Activated CD4-positive, alpha-beta T cell treated with anti-CD3 and anti-CD28 coated beads for 4 hours (primary cell): Measurements from ENCODE around the gene NLRP6.
"Not testable (repeated sequence)": the region's sequence is repeated elsewhere in the genome, so short reads cannot be mapped to it uniquely, and the experiment has no call there.

ENCODE experiments used
- DNase-seq, 2 donors: peaks; one replicate each; pipeline ENCODE4 v3.0.0-alpha.2; 2020

NLRP6 gene

DNA sequence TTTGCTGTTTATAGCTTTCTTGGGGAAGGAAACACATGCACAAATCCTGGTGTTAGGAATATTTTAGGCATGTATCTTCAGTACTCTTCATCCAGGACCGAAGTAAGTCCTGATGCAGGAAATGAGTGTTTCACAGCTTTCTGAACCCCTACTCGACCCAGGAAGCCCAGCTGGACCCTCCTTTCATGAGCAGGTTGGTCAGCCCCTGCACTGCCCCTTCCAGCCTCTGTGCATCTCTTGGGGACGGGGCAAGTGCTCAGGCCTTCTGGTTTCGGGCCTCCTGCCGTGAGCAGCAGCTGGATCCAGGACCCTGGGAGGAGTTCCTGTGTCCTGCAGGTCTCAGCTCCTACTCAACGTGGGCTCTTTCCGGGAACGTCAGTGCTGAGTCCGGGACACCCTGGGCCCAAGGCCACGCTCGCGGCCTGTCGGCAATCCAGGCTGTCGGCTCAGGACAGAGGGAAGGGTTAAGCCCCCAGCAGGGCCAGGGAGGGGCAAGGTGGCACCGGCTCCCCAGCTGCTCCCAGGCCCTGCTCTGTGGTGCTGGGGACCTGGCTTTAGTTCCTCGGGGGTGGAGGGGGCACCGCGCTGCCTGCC is 31.9 kb downstream of the NLRP6 start:
- not testable (repeated sequence) for DNase-seq

DNA sequence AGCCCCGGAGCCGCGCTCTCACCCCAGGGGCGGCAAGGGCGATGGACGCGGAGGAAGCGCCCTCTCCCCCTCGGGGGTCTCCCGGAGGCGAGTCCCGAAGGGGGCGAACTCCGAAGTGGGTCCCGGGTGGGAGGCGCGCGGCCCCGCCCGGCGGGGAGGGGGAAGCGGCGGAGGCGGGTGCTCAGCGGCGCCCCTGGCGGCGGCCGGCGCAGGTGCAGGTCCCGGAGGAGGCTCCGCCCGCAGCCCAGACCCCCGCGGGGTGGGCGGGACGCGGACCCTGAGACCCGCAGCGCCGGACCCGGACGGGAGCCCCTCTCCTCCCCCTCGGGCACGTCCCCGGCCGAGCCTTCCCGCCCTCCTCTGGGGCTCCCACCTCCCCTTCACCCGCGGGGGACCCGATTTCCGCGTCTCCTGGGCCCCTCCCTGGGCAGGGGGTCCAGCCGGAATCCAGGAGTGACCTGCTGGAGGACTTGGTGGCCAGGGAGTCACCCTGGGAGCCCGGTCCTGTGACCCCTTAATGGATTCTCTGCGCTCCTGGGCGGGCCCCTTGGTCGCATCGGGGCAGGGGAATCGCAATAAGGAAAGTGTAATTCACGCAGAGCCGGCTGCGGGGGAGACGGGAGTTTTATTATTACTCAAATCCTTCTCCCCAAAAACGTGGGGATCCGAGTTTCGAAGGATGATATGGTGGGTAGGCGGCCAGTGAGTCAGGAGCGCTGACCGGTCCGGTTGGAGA is 33.0 kb downstream of the NLRP6 start:
- not testable (repeated sequence) for DNase-seq

DNA sequence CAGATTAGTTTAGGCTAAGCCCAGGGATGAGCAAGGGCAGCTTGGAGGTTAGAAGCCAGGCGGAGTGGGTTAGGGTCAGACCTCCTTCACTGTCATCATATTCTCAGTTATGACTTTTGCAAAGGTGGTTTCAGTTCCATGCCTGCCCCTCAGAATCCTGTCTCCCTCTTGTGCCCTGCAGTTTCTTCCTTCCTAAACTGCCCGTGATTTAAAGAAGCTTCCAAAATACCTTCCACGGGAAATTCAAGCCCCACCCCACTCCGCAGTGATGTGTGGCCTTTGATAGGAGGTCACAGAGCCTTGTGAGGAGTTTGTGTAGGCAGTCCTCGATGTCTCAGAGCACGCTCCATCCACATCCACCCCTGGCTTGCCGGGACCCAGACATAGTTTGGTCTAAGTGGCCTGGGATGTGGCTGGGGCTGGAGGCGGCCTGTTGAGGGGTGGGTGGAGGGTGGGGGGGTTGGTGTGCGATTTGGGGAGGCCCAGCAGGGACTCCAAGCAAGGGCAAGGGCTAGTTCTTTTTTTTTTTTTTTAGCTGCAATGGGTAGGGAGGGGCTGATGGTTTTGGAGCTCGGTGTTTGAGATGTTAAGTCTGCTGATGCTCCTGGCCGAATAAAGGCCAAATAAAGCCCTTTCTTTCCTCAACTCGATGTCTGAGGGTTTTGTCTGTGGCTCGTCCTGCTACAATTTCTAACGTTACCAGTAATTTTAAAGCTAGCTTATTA is 34.0 kb downstream of the NLRP6 start:
- DNase-seq, result peak in 1 of 2 donors; percentile 46

DNA sequence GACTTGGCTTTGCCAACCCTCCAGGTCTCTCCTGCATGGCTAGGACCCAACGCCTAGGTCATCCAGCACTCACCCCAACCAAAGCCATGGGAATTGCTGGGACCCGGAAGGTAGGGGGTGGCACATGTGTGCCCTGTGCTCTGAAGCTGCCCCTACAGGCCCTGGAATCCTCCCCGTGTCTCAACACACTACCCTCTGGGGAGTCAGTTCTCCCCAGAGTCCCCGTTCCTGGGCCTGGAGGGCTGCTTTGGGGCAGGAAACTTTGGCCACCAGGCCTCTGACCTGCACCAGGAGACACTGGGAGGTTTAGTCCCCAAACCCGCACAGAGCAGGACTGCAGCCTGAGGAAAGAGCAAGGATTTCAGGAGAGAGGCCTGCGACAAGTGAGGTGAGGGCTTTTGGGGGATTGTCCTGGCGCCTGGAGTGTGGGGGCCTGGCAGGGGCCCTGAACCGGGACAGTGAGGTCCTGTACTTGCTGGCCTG is 35.1 kb downstream of the NLRP6 start:
- no peak for DNase-seq

DNA sequence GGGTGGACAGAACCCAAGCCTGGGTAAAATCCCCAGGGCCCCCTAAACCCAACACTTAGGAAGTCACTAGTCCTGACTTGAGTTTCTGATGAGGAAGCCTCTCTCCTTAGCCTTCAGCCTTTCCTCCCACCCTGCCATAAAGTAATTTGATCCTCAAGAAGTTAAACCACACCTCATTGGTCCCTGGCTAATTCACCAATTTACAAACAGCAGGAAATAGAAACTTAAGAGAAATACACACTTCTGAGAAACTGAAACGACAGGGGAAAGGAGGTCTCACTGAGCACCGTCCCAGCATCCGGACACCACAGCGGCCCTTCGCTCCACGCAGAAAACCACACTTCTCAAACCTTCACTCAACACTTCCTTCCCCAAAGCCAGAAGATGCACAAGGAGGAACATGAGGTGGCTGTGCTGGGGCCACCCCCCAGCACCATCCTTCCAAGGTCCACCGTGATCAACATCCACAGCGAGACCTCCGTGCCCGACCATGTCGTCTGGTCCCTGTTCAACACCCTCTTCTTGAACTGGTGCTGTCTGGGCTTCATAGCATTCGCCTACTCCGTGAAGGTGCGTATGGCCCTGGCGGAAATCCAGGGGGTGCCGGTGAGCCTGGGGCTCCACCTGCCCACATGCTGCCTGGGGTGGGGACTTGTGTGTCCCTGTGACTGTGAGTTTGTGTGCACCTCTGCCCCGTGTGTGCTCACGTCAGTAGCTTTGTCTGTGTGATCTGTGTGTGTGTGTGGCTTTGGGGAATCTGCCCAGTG is 35.8 kb downstream of the NLRP6 start, which contains the start of gene IFITM1:
Gene IFITM1, plus strand, starts transcription at position 254 of the 767 bp plus-strand sequence. Its CDS starts 131 bp downstream, at position 385.
- DNase-seq, result peak; percentile 49 to 59

DNA sequence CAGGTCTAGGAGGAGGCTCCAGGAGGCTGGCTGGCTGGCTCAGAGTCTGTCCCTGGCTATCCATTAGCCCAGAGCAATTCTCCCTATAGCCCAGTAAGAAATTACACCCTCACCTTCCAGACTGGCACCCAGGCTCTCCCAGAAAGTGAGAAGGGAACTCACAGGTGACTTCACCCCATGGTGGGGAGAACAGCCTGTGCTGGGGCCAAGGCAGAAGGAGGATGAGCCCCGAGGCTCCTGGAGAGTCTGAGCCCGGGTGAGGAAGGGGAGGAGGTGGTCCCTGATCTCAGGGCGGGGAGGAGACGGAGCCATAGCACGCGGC is 36.3 kb downstream of the NLRP6 start:
- DNase-seq, result not testable (repeated sequence)

DNA sequence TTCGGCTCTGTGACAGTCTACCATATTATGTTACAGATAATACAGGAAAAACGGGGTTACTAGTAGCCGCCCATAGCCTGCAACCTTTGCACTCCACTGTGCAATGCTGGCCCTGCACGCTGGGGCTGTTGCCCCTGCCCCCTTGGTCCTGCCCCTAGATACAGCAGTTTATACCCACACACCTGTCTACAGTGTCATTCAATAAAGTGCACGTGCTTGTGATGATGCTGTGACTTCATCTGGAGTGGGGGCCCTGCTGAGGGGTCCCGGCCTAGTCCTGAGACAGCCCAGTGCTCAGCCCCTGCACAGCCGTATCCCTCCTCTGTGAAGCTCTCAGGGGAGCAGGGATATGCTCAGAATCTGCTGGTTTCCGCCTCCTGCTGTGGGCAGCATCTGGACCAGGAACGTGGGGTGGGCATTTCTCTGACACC is 36.9 kb downstream of the NLRP6 start:
- DNase-seq, result no peak

DNA sequence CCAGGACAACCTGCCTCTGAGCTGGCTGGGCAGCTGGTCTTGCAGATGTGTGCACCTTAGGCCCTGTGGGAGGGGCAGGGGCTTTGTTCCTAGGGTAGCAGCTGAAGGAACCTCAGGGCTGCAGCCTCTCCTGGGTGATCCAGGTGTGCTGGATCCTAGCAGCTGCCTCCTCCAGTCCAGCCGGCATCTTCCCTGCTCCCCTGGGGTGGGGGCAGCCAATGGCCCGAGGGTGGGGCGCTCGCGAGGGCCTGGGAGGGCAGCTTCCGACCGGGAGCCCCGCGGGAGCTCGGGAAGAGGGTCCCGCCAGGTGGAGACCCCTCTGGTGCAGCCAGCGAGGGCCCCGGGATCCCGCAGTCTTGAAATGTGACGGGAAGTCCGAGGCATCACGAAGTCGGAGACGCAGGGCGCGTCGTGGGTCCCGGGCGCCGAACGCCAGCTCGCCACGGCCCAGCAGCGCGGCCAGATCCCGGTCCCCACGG is 37.3 kb downstream of the NLRP6 start:
- no peak for DNase-seq

DNA sequence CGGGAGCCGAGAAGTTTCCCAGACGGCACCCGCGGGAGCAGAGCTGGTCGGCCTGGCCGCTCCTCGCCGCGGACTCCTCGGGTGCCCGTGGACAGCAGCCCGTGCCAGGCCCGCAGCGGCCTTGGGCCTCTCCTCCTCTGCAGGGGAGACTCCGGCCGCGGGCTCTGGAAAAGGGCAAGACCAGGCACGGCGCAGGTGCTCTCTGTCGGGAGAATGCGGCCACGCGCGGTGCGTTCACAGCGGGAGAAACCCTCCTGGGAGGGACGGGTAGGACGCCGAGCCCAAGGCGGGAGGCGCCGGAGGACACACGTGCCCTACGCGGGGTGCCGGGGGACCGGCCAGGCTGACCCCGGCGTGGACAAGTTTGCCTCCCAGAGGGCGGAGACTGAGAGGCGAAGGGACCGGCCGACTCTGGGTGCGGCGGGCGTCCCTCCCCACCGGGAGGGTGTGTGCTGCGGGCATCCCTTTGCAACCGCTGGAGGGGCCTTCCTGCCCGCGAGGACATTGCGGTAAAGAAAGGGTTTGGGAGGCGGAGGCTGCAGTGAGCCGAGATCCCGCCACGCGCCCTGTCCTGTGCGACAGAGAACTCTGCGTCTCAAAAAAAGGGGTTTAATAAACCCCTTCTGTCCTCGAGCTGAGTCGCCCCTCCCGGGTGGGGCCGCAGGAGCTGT is 38.0 kb downstream of the NLRP6 start:
- DNase-seq, result no peak

DNA sequence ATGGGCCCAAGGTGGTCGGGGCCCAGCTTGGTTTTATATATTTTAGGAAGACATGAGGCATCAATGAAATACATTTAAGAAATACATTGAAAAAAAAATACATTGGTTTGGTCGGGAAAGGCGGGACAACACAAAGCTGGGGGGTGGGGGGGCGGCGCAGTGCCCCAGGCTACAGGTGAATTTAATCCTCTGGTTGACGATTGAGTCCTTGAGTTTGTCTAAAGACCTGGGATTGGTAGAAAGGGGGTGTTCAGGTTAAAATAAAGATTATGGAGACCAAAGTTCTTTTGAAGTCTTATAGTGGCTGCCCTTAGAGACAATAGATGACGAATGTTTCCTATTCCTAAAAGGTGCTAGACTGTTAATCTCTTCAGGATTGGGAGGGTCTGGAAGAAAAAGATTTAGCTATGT is 38.7 kb downstream of the NLRP6 start:
- no peak for DNase-seq

DNA sequence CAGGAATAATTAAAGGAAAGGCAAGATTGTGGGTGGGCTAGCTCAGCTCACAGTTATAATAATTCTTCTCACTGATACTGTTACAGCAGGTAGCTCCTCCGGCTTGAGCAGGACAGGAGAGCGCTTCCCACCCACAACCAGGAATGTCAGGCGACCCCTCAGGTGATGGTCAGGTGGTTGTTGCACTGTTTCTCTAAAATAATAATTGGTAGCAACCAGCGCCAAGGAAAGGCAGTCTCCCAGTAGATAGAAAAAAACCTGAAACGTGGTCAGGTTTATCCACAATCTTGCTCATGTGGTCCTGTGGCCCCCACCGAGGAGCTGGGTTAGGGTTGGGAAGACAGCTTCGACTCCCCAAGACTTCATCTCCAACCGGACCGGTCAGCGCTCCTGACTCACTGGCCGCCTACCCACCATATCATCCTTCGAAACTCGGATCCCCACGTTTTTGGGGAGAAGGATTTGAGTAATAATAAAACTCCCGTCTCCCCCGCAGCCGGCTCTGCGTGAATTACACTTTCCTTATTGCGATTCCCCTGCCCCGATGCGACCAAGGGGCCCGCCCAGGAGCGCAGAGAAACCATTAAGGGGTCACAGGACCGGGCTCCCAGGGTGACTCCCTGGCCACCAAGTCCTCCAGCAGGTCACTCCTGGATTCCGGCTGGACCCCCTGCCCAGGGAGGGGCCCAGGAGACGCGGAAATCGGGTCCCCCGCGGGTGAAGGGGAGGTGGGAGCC is 39.6 kb downstream of the NLRP6 start:
- not testable (repeated sequence) for DNase-seq

DNA sequence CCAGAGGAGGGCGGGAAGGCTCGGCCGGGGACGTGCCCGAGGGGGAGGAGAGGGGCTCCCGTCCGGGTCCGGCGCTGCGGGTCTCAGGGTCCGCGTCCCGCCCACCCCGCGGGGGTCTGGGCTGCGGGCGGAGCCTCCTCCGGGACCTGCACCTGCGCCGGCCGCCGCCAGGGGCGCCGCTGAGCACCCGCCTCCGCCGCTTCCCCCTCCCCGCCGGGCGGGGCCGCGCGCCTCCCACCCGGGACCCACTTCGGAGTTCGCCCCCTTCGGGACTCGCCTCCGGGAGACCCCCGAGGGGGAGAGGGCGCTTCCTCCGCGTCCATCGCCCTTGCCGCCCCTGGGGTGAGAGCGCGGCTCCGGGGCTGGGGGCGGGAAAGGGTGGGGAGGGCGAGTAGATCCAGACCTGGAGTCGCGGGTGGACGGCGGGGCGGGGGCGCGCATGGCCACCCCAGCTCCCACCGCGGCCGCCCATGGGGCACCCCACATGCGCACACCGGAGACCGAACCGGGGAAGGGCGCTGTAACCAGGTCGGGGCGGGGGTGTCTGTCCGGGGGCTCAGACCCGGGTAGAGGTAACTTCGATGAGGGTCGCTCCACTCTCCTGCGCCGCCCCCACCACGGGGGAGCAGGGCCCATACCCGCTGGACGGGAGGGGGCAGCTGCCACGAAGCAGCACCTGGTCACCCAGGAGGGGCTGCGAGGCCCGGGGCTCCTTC is 40.4 kb downstream of the NLRP6 start:
- DNase-seq, result not testable (repeated sequence)

DNA sequence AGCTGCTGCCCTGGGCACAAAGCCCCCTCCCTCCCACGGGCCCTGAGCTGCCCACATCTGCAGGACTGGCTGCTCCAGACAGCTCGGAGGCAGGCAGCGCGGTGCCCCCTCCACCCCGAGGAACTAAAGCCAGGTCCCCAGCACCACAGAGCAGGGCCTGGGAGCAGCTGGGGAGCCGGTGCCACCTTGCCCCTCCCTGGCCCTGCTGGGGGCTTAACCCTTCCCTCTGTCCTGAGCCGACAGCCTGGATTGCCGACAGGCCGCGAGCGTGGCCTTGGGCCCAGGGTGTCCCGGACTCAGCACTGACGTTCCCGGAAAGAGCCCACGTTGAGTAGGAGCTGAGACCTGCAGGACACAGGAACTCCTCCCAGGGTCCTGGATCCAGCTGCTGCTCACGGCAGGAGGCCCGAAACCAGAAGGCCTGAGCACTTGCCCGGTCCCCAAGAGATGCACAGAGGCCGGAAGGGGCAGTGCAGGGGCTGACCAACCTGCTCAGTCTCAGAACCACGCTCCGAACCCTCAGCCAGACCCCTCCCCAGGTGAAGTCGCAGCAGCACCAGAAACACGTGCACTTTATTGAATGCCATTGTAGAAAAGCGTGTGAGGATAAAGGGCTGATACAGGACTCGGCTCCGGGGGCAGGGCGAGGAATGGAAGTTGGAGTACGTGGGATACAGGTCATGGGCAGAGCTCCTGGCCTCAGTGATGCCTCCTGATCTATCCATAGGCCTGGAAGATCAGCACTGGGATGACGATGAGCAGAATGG is 41.1 kb downstream of the NLRP6 start:
- not testable (repeated sequence) for DNase-seq

DNA sequence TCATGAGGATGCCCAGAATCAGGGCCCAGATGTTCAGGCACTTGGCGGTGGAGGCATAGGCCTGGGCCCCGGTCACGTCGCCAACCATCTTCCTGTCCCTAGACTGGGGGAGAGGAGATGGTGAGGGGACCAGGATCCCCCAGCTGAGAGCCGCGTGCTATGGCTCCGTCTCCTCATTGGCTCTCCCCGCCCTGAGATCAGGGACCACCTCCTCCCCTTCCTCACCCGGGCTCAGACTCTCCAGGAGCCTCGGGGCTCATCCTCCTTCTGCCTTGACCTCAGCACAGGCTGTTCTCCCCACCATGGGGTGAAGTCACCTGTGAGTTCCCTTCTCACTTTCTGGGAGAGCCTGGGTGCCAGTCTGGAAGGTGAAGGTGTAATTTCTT is 41.7 kb downstream of the NLRP6 start:
- DNase-seq, result not testable (repeated sequence)

DNA sequence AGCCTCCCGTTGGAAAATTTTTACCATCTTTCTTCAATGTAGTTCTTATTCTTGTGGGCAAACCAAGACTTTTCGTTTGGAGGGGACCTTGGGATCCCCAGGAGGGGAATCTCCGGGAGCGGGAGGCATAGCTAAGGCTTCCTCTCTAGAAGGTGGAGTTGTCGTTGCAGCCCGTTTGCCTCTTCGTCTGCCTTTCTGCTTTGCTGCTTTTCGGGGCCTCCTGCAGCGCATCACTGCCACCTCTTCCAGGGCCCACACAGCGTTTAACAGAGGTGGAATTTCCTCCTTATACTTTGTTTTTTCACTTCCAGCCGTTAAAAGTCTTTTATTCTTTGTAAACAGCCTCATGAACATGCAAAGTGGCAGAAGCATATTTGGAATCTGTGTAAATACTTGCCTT is 45.9 kb downstream of the NLRP6 start:
- DNase-seq, result no peak

DNA sequence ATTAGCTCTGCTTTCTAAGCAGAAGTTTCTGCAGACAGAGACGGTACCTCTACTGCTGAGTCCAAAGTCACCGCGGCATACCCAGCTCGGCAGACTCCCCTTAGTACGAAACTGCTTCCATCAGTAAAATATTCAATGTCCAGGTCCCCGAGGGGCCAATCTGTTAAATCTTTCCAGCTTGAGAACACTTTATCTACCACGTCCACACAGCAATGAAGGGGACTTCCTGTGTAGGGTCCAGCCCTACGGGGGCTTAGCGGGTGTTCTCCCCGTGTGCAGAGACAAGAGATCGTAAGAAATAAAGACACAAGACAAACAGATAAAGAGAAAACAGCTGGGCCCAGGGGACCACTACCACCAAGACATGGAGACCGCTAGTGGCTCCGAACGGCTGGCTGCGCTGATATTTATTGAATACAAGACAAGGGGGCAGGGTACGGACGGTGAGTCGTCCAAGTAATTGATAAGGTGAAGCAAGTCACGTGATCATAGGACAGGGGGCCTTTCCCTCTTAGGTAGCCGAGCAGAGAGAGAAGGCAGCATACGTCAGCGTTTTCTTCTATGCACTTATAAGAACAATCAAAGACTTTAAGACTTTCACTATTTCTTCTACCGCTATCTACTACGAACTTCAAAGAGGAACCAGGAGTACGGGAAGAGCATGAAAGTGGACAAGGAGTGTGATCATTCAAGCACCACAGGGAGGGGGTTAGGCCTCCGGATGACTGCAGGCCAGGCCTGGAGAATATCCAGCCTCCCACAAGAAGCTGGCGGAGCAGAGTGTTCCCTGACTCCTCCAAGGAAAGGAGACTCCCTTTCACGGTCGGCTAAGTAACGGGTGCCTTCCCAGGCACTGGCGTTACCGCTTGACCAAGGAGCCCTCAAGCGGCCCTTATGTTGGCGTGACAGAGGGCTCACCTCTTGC is 46.6 kb downstream of the NLRP6 start:
- not testable (repeated sequence) for DNase-seq

DNA sequence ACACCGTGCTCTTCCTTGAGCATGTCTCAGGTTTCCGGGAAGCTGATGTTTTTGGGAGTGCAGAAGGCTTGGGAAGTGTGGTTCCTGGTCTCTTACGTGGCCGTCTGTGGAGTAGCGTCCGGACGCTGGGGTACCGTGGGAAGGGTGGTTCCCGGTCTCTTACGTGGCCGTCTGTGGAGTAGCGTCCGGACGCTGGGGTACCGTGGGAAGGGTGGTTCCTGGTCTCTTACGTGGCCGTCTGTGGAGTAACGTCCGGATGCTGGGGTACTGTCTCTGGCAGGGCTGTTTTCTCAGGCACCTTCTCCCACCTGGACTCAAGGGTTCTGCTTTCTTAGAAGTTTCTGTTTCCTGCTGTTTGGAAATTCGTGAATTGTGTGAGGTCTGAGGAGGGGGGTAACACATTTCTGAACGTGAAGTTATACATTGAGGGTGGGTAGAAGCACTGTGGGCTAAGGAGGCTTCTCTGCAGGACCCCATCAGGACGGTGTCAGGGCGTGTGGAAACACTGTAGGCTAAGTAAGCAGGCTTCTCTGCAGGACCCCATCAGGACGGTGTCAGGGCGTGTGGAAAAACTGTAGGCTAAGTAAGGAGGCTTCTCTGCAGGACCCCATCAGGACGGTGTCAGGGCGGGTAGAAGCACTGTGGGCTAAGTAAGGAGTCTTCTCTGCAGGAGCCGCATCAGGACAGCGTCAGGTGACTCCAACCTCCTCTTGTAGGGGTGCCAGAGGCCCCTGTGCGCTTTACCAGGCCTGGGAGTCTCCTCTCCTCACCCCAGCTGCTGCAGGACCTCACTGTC is 47.8 kb downstream of the NLRP6 start:
- DNase-seq, result no peak

DNA sequence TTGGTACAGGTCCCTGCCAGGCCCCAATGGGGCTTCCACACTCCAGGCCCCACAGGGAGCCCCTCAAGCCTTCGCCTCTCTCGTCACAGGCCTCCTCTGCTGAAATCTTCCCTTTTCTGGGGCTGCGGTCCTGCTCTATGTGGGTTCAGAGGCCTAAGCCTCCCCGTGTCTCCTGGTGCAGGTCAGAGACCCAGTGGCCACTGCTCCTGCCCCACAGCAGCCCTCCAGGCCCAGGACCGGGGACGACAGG is 48.3 kb downstream of the NLRP6 start:
- no peak for DNase-seq
